Prostate gland (tissue), 2 donors: ENCODE results near the gene TBXA2R. TPM values are rescaled to one million over a fixed set of nuclear protein-coding genes. Genes with fewer than 3 reads are reported as not detected.
A peak's percentile ranks its signal among the peaks of the same experiment; 100 is the strongest.

Experiments
- DNase-seq: peaks from one replicate; pipeline ENCODE4 v3.0.0-alpha.2; 2019; ENCODE audit warnings: low spot score
- H3K27ac ChIP-seq, 2 donors: fragments of 200-600 bp; sonication (generic); 2 replicates each; pipeline ENCODE4 v1.5.1; 2017 to 2019
- H3K27me3 ChIP-seq: fragments of 200-600 bp; sonication (generic); replicated peaks from 2 replicates; pipeline ENCODE4 v1.5.1; 2019; ENCODE audit not compliant: insufficient read depth
- H3K36me3 ChIP-seq, 2 donors: fragments of 200-600 bp; sonication (generic); 1 replicate in 1 of 2; 2 replicates in 1 of 2; pipeline versions ENCODE4 v1.5.1 to v1.8.1; 2017 to 2019
- H3K4me1 ChIP-seq: fragments of 200-600 bp; sonication (generic); replicated peaks from 2 replicates; pipeline ENCODE4 v1.5.1; 2019
- H3K4me3 ChIP-seq, 2 donors: fragments of 200-600 bp; sonication (generic); 2 replicates each; pipeline ENCODE4 v1.5.1; 2017 to 2019
- H3K9me3 ChIP-seq: fragments of 200-600 bp; sonication (generic); 2 replicates; pipeline ENCODE4 v1.5.1; 2017
- CTCF ChIP-seq, 4 experiments: fragments of 200-600 bp in 2 of 4; fragments of 450-650 bp in 2 of 4; sonication (generic) in 2 of 4; IDR thresholded peaks; 1 replicate in 3 of 4; 2 replicates in 1 of 4; pipeline ENCODE4 v1.5.1; 2016 to 2019; ENCODE audit warnings: antibody characterized with exemption in 4 of 4, mild to moderate bottlenecking in 2 of 4, moderate library complexity in 2 of 4
- POLR2A ChIP-seq: fragments of 450-650 bp; IDR thresholded peaks from one replicate; pipeline ENCODE4 v1.6.1; 2016; ENCODE audit warnings: antibody characterized with exemption, mild to moderate bottlenecking
- POLR2AphosphoS5 ChIP-seq: sonication (generic); formaldehyde crosslinking; IDR thresholded peaks from one replicate; pipeline ENCODE4 v1.6.1; 2017; ENCODE audit warnings: antibody characterized with exemption
- WGBS: methylation state at CpG from one replicate; pipeline ENCODE4 v1.1.5; 2018; 5-methylcytosine and 5-hydroxymethylcytosine counted together
- intact Hi-C: fragments of 100-400 bp; cut with DNase I; formaldehyde crosslinking; loops from one replicate; pipeline ENCODE4 v1.14.2; 2022
- total RNA-seq, 2 donors: library from RNA; depleted of rRNA; stranded (reverse); fragments of >200 nt; gene quantifications; one replicate each; pipeline ENCODE4 v1.1.0, GENCODE V29; 2016

Gene TBXA2R
- total RNA-seq, 2 donors from 2014 or later = 1.1 to 4.0 TPM

- intact Hi-C loops = loop anchor here (5.0 kb wide), 1 partner anchor 67 kb away; no protein-coding TSS in a partner anchor
- Histone ChIP-seq H3K27ac (no peak overlapping the region), H3K27me3 (no peaks in the 10 kb centered on the region), H3K4me1 (no peaks in the 10 kb centered on the region), H3K36me3 (no peaks in the 10 kb centered on the region), H3K4me3 (no peak overlapping the region), H3K9me3 (no peaks in the 10 kb centered on the region)
- TF ChIP-seq POLR2A (no peak), POLR2AphosphoS5 (no peak), CTCF (IDR thresholded peaks at IDR 0.05) (no peak)
- no peak for DNase-seq
- 87% methylated on average over 10 of the region's 10 CpGs for WGBS
Measured at GRCh38 chr19:3549816-3550215, 56.9 kb downstream of the TBXA2R start.

- Histone ChIP-seq H3K4me3 (no peak overlapping the region), H3K36me3 (no peaks in the 10 kb centered on the region), H3K9me3 (no peaks in the 10 kb centered on the region), H3K27me3 (no peaks in the 10 kb centered on the region), H3K27ac (no peak overlapping the region), H3K4me1 (no peaks in the 10 kb centered on the region)
- intact Hi-C loops = loop anchor here (5.0 kb wide), 1 partner anchor 69 kb away; no protein-coding TSS in a partner anchor
- no peak for DNase-seq
- 78% methylated on average over 12 of the region's 14 CpGs for WGBS
- TF ChIP-seq POLR2A (no peak), POLR2AphosphoS5 (no peak), CTCF (IDR thresholded peaks at IDR 0.05) (no peak)
Measured at GRCh38 chr19:3548606-3549005, 58.1 kb downstream of the TBXA2R start.

GRCh38 chr19:3547767-3548282 lies 58.9 kb downstream of the TBXA2R start:
- no peaks in the 10 kb centered on the region for H3K36me3 ChIP-seq
- H3K27me3 ChIP-seq = no peaks in the 10 kb centered on the region
- no peaks in the 10 kb centered on the region for H3K9me3 ChIP-seq
- intact Hi-C loops = loop anchor here (5.0 kb wide), 1 partner anchor 69 kb away; no protein-coding TSS in a partner anchor
- whole genome bisulfite sequencing = 82% methylated on average over 27 of the region's 36 CpGs
- H3K27ac ChIP-seq = no peak overlapping the region
- H3K4me1 ChIP-seq = no peaks in the 10 kb centered on the region
- no peak for DNase-seq
- H3K4me3 ChIP-seq = no peak overlapping the region
- no peak for TF ChIP-seq POLR2AphosphoS5

GRCh38 chr19:3547301-3547731 lies 59.4 kb downstream of the TBXA2R start:
- no peaks in the 10 kb centered on the region for H3K4me1 ChIP-seq
- no peak for DNase-seq
- 88% methylated on average over 15 of the region's 15 CpGs for WGBS
- H3K27me3 ChIP-seq = no peaks in the 10 kb centered on the region
- H3K4me3 ChIP-seq = no peak overlapping the region
- intact Hi-C loops = loop anchor here (5.0 kb wide), 1 partner anchor 70 kb away; no protein-coding TSS in a partner anchor
- H3K36me3 ChIP-seq = no peaks in the 10 kb centered on the region
- TF ChIP-seq CTCF (IDR thresholded peaks at IDR 0.05) = peak in 3 of 4 experiments; percentile 11 to 30 (median 15)
- TF ChIP-seq POLR2AphosphoS5 = no peak
- no peaks in the 10 kb centered on the region for H3K9me3 ChIP-seq
- no peak overlapping the region for H3K27ac ChIP-seq

- H3K4me1 ChIP-seq = no peaks in the 10 kb centered on the region
- H3K27ac ChIP-seq = no peak overlapping the region
- no peaks in the 10 kb centered on the region for H3K36me3 ChIP-seq
- intact Hi-C loops = loop anchor here (5.0 kb wide), 1 partner anchor 71 kb away; no protein-coding TSS in a partner anchor
- no peaks in the 10 kb centered on the region for H3K9me3 ChIP-seq
- no peak for TF ChIP-seq CTCF (IDR thresholded peaks at IDR 0.05)
- TF ChIP-seq POLR2A = no peak
- TF ChIP-seq POLR2AphosphoS5 = no peak
- no peak overlapping the region for H3K4me3 ChIP-seq
- WGBS = 91% methylated on average over 11 of the region's 23 CpGs
- DNase-seq = no peak
- H3K27me3 ChIP-seq = no peaks in the 10 kb centered on the region
Measured at GRCh38 chr19:3546119-3546518, 60.6 kb downstream of the TBXA2R start.
